ENCODE results near the gene BABAM2.

BABAM2 gene

GRCh38 chr2:28169492-28169891, 279.0 kb downstream of the BABAM2 start:
- no peak for TF ChIP-seq CTCF (IDR thresholded peaks at IDR 0.05; ENCODE audit: extremely low read depth, missing control alignments)
- DNase-seq (ENCODE audit: low spot score) = no peak

GRCh38 chr2:28172114-28172898, 281.8 kb downstream of the BABAM2 start:
- TF ChIP-seq CTCF (IDR thresholded peaks at IDR 0.05; ENCODE audit: extremely low read depth, missing control alignments) = no peak
- DNase-seq (ENCODE audit: low spot score) = no peak

- no peak for TF ChIP-seq CTCF (IDR thresholded peaks at IDR 0.05; ENCODE audit: extremely low read depth, missing control alignments)
- DNase-seq (ENCODE audit: low spot score) = no peak
Observed at GRCh38 chr2:28173377-28173776, 282.8 kb downstream of the BABAM2 start.

GRCh38 chr2:28174211-28174610, 283.7 kb downstream of the BABAM2 start:
- DNase-seq (ENCODE audit: low spot score) = no peak
- TF ChIP-seq CTCF (IDR thresholded peaks at IDR 0.05; ENCODE audit: extremely low read depth, missing control alignments) = no peak

GRCh38 chr2:28175028-28175427, 284.5 kb downstream of the BABAM2 start:
- DNase-seq (ENCODE audit: low spot score) = no peak
- TF ChIP-seq CTCF (IDR thresholded peaks at IDR 0.05; ENCODE audit: extremely low read depth, missing control alignments) = no peak

GRCh38 chr2:28178946-28179345, 288.4 kb downstream of the BABAM2 start:
- no peak for TF ChIP-seq CTCF (IDR thresholded peaks at IDR 0.05; ENCODE audit: extremely low read depth, missing control alignments)
- DNase-seq (ENCODE audit: low spot score) = no peak

GRCh38 chr2:28181801-28182200, 291.3 kb downstream of the BABAM2 start:
- TF ChIP-seq CTCF (IDR thresholded peaks at IDR 0.05; ENCODE audit: extremely low read depth, missing control alignments) = no peak
- DNase-seq (ENCODE audit: low spot score) = no peak
